HUES64 (cell line): ENCODE results near the gene TNFSF15.

Experiments used
- H3K27ac ChIP-seq: 2 replicates; pipeline ENCODE4 v1.7.0; 2013; ENCODE audit warnings: low read depth, low read length, inconsistent platforms
- H3K27me3 ChIP-seq: 2 replicates; pipeline ENCODE4 v1.6.1; 2013; ENCODE audit warnings: mild to moderate bottlenecking, low read length; ENCODE audit not compliant: insufficient read depth
- H3K36me3 ChIP-seq: 2 replicates; pipeline ENCODE4 v1.6.1; 2013; ENCODE audit warnings: mild to moderate bottlenecking, low read length; ENCODE audit not compliant: insufficient read depth
- H3K4me1 ChIP-seq: 2 replicates; pipeline ENCODE4 v1.6.1; 2013; ENCODE audit warnings: mild to moderate bottlenecking, low read length, moderate library complexity; ENCODE audit not compliant: insufficient read depth
- H3K4me3 ChIP-seq: 2 replicates; pipeline ENCODE4 v1.5.1; 2013; ENCODE audit warnings: mild to moderate bottlenecking, low read length, moderate library complexity
- H3K9ac ChIP-seq: 2 replicates; pipeline ENCODE4 v1.6.1; 2013; ENCODE audit warnings: mild to moderate bottlenecking, low read depth, low read length
- H3K9me3 ChIP-seq: 2 replicates; pipeline ENCODE4 v1.6.1; 2013; ENCODE audit warnings: low read depth, low read length; ENCODE audit not compliant: insufficient read depth
- WGBS: fragments of 150-250, 120-280 bp; methylation state at CpG from one replicate; pipeline ENCODE4 v1.1.7; 2013; ENCODE audit warnings: missing lambda C conversion rate; 5-methylcytosine and 5-hydroxymethylcytosine counted together

The TNFSF15 gene

DNA sequence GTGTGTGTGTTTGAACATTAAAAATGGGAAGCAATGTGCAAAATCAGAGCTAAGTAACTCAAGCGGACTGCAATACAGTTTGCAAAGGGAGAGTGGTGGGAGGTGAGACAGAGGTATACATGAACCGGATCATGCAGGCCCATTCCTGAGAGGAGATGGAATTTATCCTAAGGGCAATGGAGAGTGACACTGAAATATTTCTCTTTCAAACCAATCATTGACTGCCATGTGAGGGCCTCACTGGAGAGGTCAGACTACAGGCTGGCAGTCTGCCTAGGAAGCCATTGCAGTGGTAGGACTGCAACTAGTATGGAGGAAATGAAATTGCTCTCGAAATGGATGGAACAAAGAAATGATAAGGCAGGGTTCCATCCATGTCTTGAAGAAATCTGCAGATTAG, 34.8 kb downstream of the TNFSF15 start:
- no peaks in the 10 kb centered on the region for H3K36me3 ChIP-seq
- H3K27ac ChIP-seq, result no peak overlapping the region
- H3K27me3 ChIP-seq, result no peaks in the 10 kb centered on the region
- no peak overlapping the region for H3K4me3 ChIP-seq
- H3K4me1 ChIP-seq, result no peaks in the 10 kb centered on the region
- WGBS, result 94% methylated on average over 3 of the region's 3 CpGs
- H3K9ac ChIP-seq, result no peak overlapping the region
- no peaks in the 10 kb centered on the region for H3K9me3 ChIP-seq

DNA sequence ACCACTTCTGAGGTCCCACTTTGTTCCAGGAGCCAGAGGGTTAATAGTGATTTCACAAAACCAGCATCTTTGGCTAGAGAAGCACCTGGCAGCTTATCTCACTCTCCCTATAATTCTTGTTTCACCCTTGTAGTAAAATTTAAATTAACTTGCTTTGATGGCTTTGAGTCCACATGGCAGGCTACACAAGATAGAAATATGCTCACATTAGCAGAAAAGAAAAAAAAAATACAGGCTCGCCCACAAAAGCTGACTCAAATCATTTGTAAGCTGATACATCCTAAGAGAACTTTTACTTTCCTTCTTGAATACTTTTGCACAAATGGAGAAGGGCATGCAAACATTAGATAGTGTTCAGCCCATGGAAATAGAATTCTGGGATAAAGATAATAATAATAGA, 36.2 kb downstream of the TNFSF15 start:
- Histone ChIP-seq H3K27ac (no peak overlapping the region), H3K9ac (no peak overlapping the region), H3K4me3 (no peak overlapping the region), H3K4me1 (no peaks in the 10 kb centered on the region), H3K27me3 (no peaks in the 10 kb centered on the region), H3K9me3 (no peaks in the 10 kb centered on the region), H3K36me3 (no peaks in the 10 kb centered on the region)
- 83% methylated on average over 1 of the region's 1 CpG for WGBS

DNA sequence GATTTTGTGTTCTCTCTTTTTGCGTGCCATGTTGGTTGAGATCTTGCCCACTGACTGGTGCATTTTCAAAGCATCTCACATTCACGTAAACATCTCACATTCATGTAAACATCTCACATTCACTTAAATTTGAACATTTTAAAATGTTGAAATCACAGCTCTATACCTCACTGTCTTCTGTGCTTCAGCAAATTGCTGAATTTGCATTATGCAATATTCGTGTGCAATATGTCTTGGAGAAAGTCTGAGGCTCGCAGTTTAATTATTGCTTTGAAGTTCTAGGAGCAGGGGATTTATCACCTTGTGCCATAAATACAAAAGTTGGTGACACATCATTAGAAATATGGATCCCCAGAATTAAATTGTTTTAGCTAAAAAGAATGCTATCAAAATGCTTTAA, 42.6 kb downstream of the TNFSF15 start:
- Histone ChIP-seq H3K4me3 (no peak overlapping the region), H3K36me3 (no peaks in the 10 kb centered on the region), H3K4me1 (peaks cover 2% of the 10 kb centered on the region; the same call in 1 of the 2 replicates), H3K27me3 (no peaks in the 10 kb centered on the region), H3K9ac (no peak overlapping the region), H3K27ac (no peak overlapping the region), H3K9me3 (peaks cover 6% of the 10 kb centered on the region)
- 94% methylated on average over 4 of the region's 4 CpGs for WGBS

DNA sequence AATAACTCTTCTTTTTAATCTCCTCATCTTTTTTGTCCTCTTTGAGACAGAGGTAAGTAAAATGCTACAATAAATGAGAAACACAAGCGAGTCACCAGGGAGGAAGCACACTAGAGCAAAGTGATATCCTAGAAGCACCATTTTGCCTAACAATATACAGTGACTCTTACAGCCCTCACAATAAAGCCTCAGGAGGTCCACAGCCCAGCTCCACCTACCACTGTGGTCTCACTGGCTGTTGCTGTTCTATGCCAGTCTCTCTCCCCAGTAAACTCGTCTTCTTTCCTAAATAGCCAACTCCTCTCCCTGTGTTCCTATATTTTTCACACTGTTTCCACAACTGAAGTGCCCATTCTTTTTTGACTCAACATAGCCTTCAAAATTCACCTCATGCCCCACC, 44.3 kb downstream of the TNFSF15 start:
- Histone ChIP-seq H3K9me3 (peaks cover 6% of the 10 kb centered on the region), H3K27me3 (no peaks in the 10 kb centered on the region), H3K36me3 (no peaks in the 10 kb centered on the region), H3K9ac (no peak overlapping the region), H3K4me3 (no peak overlapping the region), H3K27ac (no peak overlapping the region), H3K4me1 (peaks cover 7% of the 10 kb centered on the region)
- WGBS, result 46% methylated on average over 2 of the region's 2 CpGs

DNA sequence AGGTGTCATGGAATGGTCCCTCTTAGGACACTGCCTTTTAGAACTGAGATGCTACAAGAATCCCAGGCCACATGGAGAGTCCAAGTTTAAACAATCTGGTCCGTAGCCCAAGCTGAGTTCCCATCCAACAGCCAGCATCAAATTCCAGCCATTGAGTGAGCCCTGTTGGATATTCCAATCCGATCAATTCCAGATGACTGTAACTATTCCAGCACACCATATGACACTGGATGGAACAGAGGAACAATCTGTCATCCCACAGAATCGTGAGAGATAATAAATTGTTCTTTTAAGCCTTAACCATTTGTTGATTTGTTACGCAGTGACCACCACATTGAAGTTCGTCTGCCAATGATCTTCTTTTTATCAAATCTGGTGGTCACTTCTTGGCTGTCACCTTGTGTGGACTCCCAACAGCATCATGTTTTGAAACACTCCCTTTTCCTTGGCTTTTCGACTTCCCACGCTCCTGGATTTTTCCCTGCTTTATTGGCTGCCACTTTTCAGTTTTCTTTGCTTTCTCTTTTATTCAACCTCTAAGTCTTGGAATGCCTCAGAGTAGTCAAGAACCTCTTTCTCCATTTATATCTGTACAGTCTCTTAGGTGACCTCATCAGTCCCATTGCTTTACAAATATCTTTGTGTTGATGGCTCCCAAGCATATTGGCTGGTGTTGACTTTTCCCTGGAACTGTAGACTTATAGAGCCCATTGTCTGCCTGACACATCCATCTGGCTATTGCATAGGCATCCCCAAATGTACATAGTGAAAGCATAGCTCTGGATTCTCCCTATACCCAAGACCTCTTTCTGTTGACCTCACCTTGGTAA, 46.1 kb downstream of the TNFSF15 start:
- Histone ChIP-seq H3K4me1 (peaks cover 7% of the 10 kb centered on the region), H3K9ac (no peak overlapping the region), H3K4me3 (no peak overlapping the region), H3K36me3 (no peaks in the 10 kb centered on the region), H3K27ac (no peak overlapping the region), H3K9me3 (peaks cover 6% of the 10 kb centered on the region), H3K27me3 (no peaks in the 10 kb centered on the region)
- WGBS, result 95% methylated on average over 7 of the region's 7 CpGs

DNA sequence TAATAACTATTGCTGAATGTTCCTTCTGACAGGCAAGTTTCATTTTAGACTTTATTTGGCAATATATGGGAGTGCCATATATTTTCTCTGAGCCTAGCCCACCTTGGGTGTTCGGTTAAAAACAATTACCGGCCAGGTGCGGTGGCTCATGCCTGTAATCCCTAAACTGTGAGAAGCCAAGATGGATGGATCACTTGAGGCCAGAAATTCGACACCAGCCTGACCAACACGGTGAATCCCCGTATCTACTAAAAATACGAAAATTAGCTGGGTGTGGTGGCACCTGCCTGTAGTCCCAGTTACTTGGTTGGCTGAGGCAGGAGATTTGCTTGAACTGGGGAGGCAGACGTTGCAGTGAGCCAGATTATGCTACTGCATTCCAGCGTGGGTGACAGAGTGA, 47.9 kb downstream of the TNFSF15 start:
- Histone ChIP-seq H3K27ac (no peak overlapping the region), H3K4me1 (peaks cover 7% of the 10 kb centered on the region), H3K4me3 (no peak overlapping the region), H3K27me3 (no peaks in the 10 kb centered on the region), H3K36me3 (no peaks in the 10 kb centered on the region), H3K9me3 (peaks cover 5% of the 10 kb centered on the region), H3K9ac (no peak overlapping the region)
- 71% methylated on average over 9 of the region's 9 CpGs for WGBS

DNA sequence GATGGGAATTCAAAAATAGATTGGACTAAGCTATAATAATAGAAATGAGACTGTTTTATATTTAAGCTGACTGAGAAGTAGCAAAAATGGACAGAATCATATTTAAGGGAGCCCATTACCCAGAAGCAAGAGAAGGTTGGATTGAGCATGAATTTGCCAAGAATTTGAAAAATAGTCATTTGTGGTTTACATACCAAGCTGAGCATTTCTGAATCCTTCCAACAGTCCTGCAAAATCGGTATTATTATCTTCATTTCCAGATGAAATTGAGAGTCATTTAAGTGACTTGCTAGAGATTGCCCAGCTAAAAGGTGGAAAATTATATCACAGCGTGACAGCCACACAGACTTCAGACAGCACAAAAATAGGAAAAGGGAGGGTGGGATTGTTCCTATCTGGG, 48.4 kb downstream of the TNFSF15 start:
- WGBS, result 98% methylated on average over 2 of the region's 2 CpGs
- Histone ChIP-seq H3K9me3 (no peaks in the 10 kb centered on the region), H3K27ac (no peak overlapping the region), H3K9ac (no peak overlapping the region), H3K36me3 (no peaks in the 10 kb centered on the region), H3K4me3 (no peak overlapping the region), H3K4me1 (peaks cover 7% of the 10 kb centered on the region), H3K27me3 (no peaks in the 10 kb centered on the region)

DNA sequence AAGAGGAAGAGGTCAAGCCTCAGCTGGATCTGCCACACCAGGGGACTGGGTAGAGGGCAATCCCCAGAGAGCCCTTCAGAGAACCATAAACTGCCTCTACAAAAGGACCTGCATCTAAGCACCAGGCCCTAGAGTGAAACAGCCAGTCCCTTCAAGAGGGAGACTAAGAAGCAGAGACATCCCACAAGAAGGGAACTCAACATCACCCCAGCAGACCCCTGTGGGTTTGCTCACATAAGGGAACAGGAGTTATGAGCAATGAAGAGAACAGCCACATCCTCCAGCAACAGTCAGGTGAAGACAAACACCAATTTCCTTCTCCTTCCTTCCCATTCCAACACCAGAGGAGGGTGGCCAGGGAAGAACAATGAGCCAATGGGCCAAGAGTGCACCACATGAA, 48.9 kb downstream of the TNFSF15 start:
- peaks cover 7% of the 10 kb centered on the region for H3K4me1 ChIP-seq

DNA sequence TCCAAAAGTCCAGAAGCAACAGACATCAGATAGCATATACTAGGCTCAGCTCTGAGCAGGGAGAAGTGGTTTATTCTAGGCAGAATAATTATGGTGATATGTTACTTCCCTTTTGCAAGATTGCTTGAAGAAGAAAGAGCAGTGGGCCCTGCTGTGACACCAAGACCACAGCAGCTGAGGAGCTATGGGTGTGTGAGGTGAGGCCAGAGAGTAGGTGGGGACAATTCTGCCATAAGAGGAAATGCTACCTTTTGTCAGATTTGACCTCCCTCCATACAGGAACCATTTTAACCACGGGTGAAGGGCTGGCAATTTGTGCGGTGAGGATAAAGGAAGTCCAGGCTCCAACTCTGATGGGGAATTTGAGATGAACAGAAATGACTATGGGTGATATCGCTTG, 51.3 kb downstream of the TNFSF15 start:
- Histone ChIP-seq H3K9ac (no peak overlapping the region), H3K4me3 (no peak overlapping the region), H3K27ac (no peak overlapping the region), H3K27me3 (no peaks in the 10 kb centered on the region), H3K36me3 (no peaks in the 10 kb centered on the region), H3K9me3 (no peaks in the 10 kb centered on the region), H3K4me1 (peaks cover 7% of the 10 kb centered on the region)
- WGBS, result 92% methylated on average over 3 of the region's 3 CpGs

More for the DNA sequence above, 48.9 kb downstream of the TNFSF15 start:
- no peaks in the 10 kb centered on the region for H3K9me3 ChIP-seq
- no peak overlapping the region for H3K27ac ChIP-seq
- no peak overlapping the region for H3K4me3 ChIP-seq
- no peaks in the 10 kb centered on the region for H3K27me3 ChIP-seq
- no peak overlapping the region for H3K9ac ChIP-seq
- H3K36me3 ChIP-seq, result no peaks in the 10 kb centered on the region

DNA sequence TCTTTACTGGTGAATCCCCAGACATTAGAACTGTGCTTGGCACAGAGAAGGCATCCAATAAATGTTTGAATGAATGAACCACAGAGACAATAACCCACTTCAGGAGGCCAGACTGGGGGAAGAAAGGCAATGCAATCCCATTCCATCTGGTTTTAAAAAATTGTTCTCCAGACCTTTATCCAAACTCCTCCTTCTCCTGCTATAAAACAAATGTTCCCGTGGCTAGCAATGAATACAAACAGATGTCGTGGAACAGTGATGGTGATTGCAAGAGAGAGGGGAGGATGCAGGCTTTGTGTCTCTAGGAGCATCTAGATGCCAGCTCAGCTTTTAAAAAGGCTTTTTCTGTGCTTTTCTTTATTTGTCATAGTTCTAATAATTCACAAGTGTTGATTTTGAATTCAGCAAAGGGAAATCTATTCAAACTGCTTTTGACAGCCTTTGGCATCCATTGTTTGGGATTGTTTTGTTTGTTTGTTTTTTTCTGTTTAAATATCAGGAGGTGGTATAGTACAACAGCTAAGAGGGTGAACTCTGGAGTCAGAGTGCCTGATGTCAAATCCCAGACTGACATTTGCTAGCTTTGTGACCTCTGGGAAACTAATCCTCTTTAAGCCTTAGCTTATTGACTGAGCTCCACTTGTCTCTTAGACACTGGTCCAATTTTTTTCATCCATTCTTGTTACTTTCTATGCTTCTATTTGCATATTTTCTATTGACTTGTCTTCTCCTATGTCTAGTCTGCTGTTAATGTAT, 59.1 kb downstream of the TNFSF15 start:
- Histone ChIP-seq H3K9ac (no peak overlapping the region), H3K27me3 (no peaks in the 10 kb centered on the region; the same call in 1 of the 2 replicates), H3K4me3 (no peak overlapping the region), H3K27ac (no peak overlapping the region), H3K36me3 (no peaks in the 10 kb centered on the region), H3K9me3 (no peaks in the 10 kb centered on the region), H3K4me1 (no peaks in the 10 kb centered on the region)
- 85% methylated on average over 2 of the region's 2 CpGs for WGBS

DNA sequence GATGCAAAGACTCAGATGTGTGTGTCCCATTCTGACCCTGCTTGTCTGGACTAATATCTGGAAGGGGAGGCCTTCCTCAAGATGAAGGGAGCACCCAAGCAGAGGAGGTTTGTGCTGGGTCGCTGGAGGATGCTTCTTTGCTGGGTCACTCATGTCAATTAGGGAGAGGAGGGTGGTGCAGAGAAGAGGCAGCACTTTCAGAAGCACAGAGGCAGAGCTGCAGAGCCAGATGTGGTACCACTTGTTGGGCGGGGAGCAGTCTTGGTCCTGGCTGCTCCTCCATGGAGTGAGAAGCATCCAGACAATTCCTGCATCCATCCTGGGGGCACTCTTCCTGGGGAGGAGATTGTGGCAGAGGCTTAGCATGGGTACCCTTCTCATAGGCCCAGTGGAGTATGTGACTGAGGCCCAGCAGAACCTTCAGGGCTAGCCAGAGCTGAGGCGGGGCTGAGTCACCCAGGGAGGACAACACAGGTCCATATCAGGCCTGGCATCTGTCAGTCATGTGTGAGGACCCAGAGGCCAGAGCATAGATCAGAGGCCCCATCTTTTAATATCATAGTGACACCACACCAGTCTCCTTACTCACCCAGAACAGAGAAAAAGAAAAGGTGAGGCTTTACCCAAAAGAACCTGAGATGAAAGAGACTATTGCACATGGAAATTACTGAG, 59.8 kb downstream of the TNFSF15 start:
- Histone ChIP-seq H3K27me3 (no peaks in the 10 kb centered on the region; the same call in 1 of the 2 replicates), H3K4me1 (no peaks in the 10 kb centered on the region), H3K4me3 (no peak overlapping the region), H3K36me3 (no peaks in the 10 kb centered on the region), H3K9me3 (no peaks in the 10 kb centered on the region), H3K9ac (no peak overlapping the region), H3K27ac (no peak overlapping the region)
- WGBS, result 68% methylated on average over 3 of the region's 3 CpGs
